Measurements from ENCODE around the gene FKBP1B.

DNA sequence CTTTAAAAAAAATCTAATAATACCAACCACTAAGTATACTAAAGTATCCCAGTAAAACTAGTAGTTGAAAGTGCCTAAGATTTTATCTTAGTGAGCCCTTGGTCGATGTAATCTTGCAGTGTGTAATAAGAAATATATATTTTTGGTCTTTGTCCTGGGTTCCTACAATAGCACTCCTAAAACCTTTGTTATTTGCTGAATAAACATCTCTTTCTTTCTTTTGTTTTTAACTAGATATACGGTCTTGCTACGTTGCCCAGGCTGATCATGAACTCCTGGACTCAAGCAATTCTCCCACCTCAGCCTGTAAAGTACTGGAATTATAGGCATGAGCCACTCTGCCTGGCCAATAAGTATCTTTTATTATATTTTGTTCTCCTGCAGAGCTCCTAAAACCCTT, 37.5 kb downstream of the FKBP1B start:
- no peak for TF ChIP-seq POLR2A (IDR thresholded peaks at IDR 0.05)
- TF ChIP-seq CTCF (IDR thresholded peaks at IDR 0.05) = no peak
- no peak for TF ChIP-seq EP300 (IDR thresholded peaks at IDR 0.05)
